ENCODE measurements around the gene CCNG2.

The CCNG2 gene

GRCh38 chr4:77194366-77194765 lies 37.4 kb downstream of the CCNG2 start:
- Histone ChIP-seq H3K27me3 (replicated peaks) (peaks cover 1% of the 10 kb centered on the region), H3K27ac (no peak overlapping the region), H3K4me3 (ENCODE audit: low read depth, low read length) (no peak overlapping the region), H3K36me3 (replicated peaks) (no peaks in the 10 kb centered on the region)
- in situ Hi-C loops (cut with HindIII; ENCODE audit: low pct_ligation_motif_present, low sequenced_read_pairs): no loop called here
- no peak for DNase-seq
- TF ChIP-seq, protein P1, sequence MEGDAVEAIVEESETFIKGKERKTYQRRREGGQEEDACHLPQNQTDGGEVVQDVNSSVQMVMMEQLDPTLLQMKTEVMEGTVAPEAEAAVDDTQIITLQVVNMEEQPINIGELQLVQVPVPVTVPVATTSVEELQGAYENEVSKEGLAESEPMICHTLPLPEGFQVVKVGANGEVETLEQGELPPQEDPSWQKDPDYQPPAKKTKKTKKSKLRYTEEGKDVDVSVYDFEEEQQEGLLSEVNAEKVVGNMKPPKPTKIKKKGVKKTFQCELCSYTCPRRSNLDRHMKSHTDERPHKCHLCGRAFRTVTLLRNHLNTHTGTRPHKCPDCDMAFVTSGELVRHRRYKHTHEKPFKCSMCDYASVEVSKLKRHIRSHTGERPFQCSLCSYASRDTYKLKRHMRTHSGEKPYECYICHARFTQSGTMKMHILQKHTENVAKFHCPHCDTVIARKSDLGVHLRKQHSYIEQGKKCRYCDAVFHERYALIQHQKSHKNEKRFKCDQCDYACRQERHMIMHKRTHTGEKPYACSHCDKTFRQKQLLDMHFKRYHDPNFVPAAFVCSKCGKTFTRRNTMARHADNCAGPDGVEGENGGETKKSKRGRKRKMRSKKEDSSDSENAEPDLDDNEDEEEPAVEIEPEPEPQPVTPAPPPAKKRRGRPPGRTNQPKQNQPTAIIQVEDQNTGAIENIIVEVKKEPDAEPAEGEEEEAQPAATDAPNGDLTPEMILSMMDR (IDR thresholded peaks at IDR 0.05; ENCODE audit: low read depth, low read length, missing control alignments): no peak

DNA sequence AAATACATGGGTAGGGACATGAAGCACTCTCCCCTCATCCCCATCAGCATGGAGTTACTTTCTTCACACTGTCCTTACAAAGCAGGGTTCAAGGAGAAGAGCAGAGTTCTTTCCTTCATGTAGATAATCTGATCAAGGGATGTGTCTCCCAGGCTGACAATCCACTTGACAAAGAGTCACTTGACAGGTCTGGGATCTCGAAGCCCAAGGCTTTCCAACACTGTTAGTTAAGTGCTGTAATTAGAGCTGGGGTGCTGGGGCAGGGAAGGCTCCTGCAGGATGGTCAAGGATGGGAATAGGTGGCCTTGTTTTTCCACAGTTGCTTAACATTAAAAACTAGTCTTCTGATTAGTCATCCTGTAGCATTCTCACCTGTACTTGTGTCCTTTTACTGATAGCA lies 38.0 kb downstream of the CCNG2 start:
- in situ Hi-C loops (cut with HindIII; ENCODE audit: low pct_ligation_motif_present, low sequenced_read_pairs): no loop called here
- TF ChIP-seq, protein P1 (IDR thresholded peaks at IDR 0.05; ENCODE audit: low read depth, low read length, missing control alignments): no peak
- H3K27me3 ChIP-seq (replicated peaks): peaks cover 6% of the 10 kb centered on the region
- H3K4me3 ChIP-seq (ENCODE audit: low read depth, low read length): no peak overlapping the region
- no peak overlapping the region for H3K27ac ChIP-seq
- no peaks in the 10 kb centered on the region for H3K36me3 ChIP-seq (replicated peaks)
- no peak for DNase-seq

- TF ChIP-seq, protein P1 (IDR thresholded peaks at IDR 0.05; ENCODE audit: low read depth, low read length, missing control alignments): no peak
- H3K4me3 ChIP-seq (ENCODE audit: low read depth, low read length): no peak overlapping the region
- in situ Hi-C loops (cut with HindIII; ENCODE audit: low pct_ligation_motif_present, low sequenced_read_pairs): no loop called here
- no peak overlapping the region for H3K27ac ChIP-seq
- no peak for DNase-seq
- H3K36me3 ChIP-seq (replicated peaks): no peaks in the 10 kb centered on the region
- peaks cover 11% of the 10 kb centered on the region for H3K27me3 ChIP-seq (replicated peaks)
Measured at GRCh38 chr4:77196866-77197265, 39.9 kb downstream of the CCNG2 start.

- no peak overlapping the region for H3K27ac ChIP-seq
- DNase-seq: no peak
- TF ChIP-seq, protein P1 (IDR thresholded peaks at IDR 0.05; ENCODE audit: low read depth, low read length, missing control alignments): no peak
- H3K27me3 ChIP-seq (replicated peaks): peaks cover 11% of the 10 kb centered on the region
- no peak overlapping the region for H3K4me3 ChIP-seq (ENCODE audit: low read depth, low read length)
- no peaks in the 10 kb centered on the region for H3K36me3 ChIP-seq (replicated peaks)
- in situ Hi-C loops (cut with HindIII; ENCODE audit: low pct_ligation_motif_present, low sequenced_read_pairs): no loop called here
Measured at GRCh38 chr4:77197361-77197760, 40.4 kb downstream of the CCNG2 start.

- H3K36me3 ChIP-seq (replicated peaks): no peaks in the 10 kb centered on the region
- in situ Hi-C loops (cut with HindIII; ENCODE audit: low pct_ligation_motif_present, low sequenced_read_pairs): no loop called here
- DNase-seq: no peak
- no peak overlapping the region for H3K27ac ChIP-seq
- no peak overlapping the region for H3K4me3 ChIP-seq (ENCODE audit: low read depth, low read length)
- TF ChIP-seq, protein P1 (IDR thresholded peaks at IDR 0.05; ENCODE audit: low read depth, low read length, missing control alignments): no peak
- H3K27me3 ChIP-seq (replicated peaks): peaks cover 11% of the 10 kb centered on the region
Measured at GRCh38 chr4:77197831-77198230, 40.8 kb downstream of the CCNG2 start.

DNA sequence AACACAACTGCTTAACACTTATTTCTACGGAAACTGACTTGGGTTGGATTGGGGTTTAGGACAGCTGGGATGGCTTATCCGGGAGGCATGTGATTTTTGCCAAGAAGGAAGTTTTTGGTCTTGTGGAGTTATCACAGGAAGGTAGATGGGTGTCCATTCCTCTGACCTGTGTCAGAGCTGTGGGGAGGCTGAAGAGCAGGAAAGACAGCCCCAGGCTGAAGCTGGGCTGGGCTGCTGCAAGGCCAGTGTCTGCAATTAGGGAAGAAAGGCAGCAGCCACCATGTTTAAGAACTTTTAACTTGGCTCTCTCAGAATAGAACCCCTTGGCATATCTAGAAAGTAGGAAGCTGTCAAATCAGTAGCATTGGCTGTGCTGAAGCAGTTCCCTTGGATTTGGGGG lies 42.3 kb downstream of the CCNG2 start:
- no peak overlapping the region for H3K4me3 ChIP-seq (ENCODE audit: low read depth, low read length)
- H3K27ac ChIP-seq: no peak overlapping the region
- TF ChIP-seq, protein P1 (IDR thresholded peaks at IDR 0.05; ENCODE audit: low read depth, low read length, missing control alignments): no peak
- no peak for DNase-seq
- H3K27me3 ChIP-seq (replicated peaks): peaks cover 11% of the 10 kb centered on the region
- H3K36me3 ChIP-seq (replicated peaks): no peaks in the 10 kb centered on the region
- in situ Hi-C loops (cut with HindIII; ENCODE audit: low pct_ligation_motif_present, low sequenced_read_pairs): no loop called here

All from brain microvascular endothelial cell (primary cell).